ENCODE data around the gene EMD. TPM values are rescaled to one million over a fixed set of nuclear protein-coding genes. Genes with fewer than 3 reads are reported as not detected.
"Not testable (repeated sequence)": the region's sequence is repeated elsewhere in the genome, so short reads cannot be mapped to it uniquely, and the experiment has no call there.

The EMD gene
- polyA plus RNA-seq, 3 donors: 68.3 to 87.4 (median 81.2) TPM

- DNase-seq: not testable (repeated sequence)
Measured at GRCh38 chrX:154388649-154389048, 9.6 kb downstream of the EMD start.

GRCh38 chrX:154389812-154390747 lies 11.0 kb downstream of the EMD start:
- DNase-seq: not testable (repeated sequence)

- not testable (repeated sequence) for DNase-seq
Measured at GRCh38 chrX:154396363-154396762, 17.3 kb downstream of the EMD start.

GRCh38 chrX:154396973-154397887 lies 18.1 kb downstream of the EMD start:
- no peak for DNase-seq

GRCh38 chrX:154397888-154398667 lies 19.0 kb downstream of the EMD start, which contains the start of gene RPL10:
Gene RPL10, plus strand, starts transcription at chrX:154398377. Its CDS starts 143 bp downstream, at chrX:154398520.
- peak; percentile 93 for DNase-seq

- DNase-seq: peak; percentile 80
Measured at GRCh38 chrX:154398668-154399526, 19.8 kb downstream of the EMD start.

GRCh38 chrX:154399527-154400368 lies 20.7 kb downstream of the EMD start:
- no peak for DNase-seq

- DNase-seq: not testable (repeated sequence)
Measured at GRCh38 chrX:154400369-154400817, 21.3 kb downstream of the EMD start.

- no peak for DNase-seq
Measured at GRCh38 chrX:154401045-154401799, 22.1 kb downstream of the EMD start.

- no peak for DNase-seq
Measured at GRCh38 chrX:154401918-154402621, 23.0 kb downstream of the EMD start.

GRCh38 chrX:154402622-154403127 lies 23.6 kb downstream of the EMD start:
- no peak for DNase-seq

GRCh38 chrX:154403192-154403591 lies 24.1 kb downstream of the EMD start:
- DNase-seq: no peak

- DNase-seq: no peak
Measured at GRCh38 chrX:154403858-154404257, 24.8 kb downstream of the EMD start.

GRCh38 chrX:154404625-154405192 lies 25.6 kb downstream of the EMD start:
- DNase-seq: no peak

- no peak for DNase-seq
Measured at GRCh38 chrX:154408659-154409221, 29.6 kb downstream of the EMD start.

GRCh38 chrX:154409222-154409871 lies 30.3 kb downstream of the EMD start, which contains the start of gene DNASE1L1:
Gene DNASE1L1, minus strand, starts transcription at chrX:154409254. Its CDS starts 3,686 bp downstream, at chrX:154405568.
- DNase-seq: no peak
